HG03060 (cell line): ENCODE measurements around the gene DDA1.

Experiments used
- ATAC-seq: cut with Tn5 transposase; IDR thresholded peaks from one replicate; pipeline ENCODE4 v1.9.1; 2021; ENCODE audit warnings: low read depth, moderate number of reproducible peaks; ENCODE audit not compliant: unreplicated experiment

The DDA1 gene

DNA sequence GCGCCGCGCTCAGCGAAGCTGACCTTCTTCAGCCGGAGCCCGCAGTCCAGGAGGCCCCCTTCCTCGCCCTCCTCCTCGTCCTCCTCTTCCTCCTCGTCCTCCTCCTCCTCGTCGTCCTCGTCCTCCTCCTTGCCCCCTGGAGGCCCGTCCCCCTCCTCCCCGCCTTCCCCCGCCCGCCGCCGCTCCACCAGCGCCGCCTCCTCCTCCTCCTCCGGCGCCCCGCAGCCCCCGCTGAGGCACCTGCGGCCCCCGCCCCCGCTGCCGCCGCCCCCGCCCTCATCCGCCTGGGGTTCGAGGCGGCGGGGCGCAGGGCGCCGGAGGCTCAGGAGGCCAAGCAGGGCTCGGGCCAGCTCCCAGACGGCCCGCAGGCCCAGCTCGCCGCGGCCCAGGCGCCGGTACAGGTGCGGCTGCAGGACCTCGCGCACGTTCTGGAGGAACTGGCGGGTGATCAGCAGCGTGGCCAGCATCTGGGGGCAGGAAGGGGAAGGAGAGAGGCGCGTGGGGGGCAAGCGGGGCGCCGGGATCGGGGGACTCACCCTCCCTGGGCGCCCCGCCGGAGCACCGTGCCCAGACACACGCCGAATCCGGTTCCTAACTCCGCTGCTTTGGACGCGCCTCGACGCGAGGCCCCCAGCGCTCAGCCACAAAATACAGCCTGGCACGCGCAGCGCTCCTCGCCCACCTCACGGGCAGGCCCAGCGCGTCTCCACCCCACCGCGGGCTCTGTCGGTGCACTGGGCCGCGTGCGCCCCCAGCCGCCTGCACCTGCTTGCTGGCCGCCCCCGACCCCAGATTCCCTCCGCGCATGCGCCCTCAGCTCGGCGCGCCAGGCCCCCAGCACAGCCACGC is 19.4 kb downstream of the DDA1 start:
- ATAC-seq = no peak

DNA sequence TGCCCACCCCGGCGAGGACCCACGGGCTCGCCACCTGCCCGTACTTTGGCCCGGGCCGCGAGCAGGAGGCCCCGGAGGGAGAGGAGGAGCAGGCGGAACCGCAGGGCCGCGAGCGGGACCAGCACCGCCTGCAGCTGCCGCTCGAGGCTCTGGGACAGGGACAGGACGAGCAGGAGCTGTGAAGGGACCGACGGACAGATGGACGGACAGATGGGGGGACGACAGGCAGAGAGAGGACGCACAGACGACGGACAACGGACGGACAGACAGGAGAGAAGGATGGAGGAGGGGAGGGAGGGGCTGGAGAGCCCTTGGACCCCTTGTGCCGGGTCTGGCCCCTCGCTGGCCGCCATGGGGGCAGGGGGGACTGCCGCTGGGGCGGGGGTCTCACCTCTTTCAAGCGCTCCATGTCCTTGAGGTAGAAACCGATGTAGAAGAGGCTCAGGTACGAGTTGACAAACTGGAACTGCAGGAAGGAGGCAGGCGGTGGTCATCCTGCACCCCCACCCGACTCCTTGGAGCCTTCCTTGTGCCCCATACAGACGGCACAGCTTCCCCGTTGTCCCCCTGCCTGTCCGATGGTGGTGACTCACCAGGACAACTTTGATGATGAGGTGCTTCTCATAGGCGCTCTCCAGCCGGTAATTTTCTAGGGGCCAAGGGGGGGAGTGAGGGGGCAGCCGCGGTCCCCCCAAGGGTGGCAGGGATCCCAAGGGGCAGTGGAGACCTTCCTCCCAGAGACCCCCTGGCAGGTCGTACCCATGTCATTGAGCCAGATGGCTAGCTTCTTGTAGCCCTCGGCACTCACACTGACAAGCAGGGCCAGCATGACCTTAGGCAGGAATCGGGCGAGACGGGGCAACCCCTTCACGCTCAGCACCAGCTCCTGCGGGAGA is 20.3 kb downstream of the DDA1 start:
- ATAC-seq = no peak

DNA sequence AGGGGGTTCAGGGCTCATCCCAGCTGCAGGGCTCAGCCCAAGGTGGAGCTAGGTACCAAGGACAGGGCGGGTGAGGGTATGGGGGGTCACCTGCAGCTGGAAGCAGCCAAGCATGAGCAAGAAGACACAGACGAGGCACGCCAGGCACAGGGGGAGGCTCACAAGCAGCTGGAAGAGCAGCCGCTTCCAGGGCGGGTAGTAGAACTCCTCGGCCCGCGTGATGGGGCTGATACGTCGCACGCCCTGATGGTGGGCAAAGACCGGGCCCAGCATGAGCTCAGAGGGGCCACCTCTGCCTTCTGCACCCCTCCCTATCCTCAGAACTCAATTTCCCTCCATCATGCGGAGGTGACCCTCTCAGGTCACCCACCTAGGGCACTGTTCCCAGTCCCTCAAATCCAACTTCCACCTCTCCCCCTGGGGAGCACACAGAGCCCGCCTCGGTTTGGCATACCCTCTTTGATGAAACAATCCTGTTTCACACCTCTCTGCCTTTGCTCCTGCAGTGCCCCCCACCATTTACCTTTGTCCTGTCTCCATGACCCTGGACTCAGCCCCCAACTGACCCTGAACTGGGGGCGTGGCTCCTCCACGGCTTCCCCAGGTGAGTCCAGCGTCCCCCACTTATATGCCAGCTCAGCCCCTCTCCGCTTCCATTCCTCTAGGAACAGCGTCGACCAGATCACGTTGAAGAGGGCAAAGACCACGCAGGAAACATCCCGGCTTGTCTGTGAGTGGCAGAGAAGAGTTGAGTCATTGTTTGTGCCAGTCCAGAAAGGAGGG is 21.1 kb downstream of the DDA1 start:
- ATAC-seq = no peak

DNA sequence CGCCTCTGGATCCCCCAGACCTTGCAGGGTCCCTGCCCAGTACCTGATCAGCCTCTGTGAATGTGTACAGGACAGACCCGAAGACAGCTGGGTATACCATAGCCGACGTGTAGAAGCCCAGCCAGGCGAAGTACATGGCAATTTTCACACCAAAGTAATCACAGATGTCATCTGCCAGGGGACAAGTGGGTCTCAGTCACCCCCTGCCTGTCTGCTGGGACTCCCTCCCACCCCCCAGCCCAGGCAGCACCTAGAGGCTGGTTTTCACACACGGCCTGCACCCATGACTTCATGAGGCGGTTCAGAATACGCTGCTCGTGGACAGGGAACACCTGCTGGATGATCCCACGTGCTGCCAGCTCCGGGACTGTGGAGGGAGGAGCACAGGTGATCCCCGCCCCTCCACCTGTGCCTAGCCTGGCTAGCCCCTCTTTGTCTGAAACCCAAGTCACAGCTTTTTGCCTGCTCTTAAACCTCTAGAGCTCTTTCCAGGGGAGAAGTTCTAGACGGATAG is 21.7 kb downstream of the DDA1 start:
- no peak for ATAC-seq

DNA sequence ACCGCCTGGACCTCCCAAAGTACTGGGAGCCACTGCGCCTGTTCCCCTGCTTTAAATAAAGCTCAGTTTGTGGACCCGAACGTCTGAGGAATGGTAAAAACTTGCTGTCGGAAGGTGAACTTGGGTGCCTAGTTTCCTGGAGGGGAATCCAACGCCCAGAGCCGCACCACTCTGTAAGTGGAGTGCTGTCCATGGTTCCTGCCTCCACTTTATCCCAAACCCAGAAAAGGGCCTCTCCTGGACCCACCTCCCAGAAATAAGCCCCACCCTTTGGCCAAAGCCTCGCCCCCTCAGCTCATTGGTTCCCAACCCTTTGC is 23.0 kb downstream of the DDA1 start:
- ATAC-seq = no peak

DNA sequence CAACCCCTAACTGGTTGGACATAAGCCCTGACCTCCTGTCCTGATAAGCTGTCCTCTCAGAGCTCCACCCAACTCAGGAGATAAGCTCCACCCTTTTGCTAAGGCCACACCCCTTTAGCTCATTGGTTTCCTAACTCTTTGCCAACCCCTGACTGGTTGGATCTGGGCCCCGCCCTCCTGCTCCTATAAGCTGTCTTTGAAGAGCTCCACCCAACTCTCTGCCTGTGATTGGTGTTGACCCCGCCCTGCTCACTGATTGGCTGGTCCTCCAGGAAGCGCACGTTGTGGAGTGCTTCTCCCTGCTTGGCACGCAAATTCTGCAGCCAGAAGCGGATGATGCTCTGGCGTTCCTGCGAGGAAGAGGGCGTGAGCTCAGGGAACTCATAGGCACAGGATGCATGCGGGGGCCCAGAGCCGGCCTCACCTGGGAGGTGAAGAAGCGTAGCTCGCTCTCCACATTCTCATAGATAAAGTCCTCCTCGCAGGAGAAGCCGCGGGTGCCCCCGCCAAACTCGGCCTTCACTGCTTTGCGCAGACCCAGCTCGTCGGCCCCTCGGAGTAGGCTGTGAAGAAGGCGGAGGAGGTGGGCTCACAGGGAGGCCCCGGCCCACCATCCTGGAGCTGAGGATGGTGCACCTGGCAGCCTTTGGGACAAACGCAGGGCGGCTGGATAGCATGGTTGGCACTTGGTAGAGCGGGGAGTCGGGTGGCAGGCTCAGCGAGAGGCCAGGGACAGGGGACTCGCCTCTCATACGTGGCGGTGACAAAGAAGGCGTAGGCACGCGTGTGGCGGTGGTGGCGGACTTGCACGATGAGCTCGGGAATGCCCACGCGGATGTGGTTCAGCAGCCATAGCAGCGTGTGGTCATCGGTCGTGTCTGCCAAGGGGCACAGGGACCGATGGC is 23.6 kb downstream of the DDA1 start:
- no peak for ATAC-seq

DNA sequence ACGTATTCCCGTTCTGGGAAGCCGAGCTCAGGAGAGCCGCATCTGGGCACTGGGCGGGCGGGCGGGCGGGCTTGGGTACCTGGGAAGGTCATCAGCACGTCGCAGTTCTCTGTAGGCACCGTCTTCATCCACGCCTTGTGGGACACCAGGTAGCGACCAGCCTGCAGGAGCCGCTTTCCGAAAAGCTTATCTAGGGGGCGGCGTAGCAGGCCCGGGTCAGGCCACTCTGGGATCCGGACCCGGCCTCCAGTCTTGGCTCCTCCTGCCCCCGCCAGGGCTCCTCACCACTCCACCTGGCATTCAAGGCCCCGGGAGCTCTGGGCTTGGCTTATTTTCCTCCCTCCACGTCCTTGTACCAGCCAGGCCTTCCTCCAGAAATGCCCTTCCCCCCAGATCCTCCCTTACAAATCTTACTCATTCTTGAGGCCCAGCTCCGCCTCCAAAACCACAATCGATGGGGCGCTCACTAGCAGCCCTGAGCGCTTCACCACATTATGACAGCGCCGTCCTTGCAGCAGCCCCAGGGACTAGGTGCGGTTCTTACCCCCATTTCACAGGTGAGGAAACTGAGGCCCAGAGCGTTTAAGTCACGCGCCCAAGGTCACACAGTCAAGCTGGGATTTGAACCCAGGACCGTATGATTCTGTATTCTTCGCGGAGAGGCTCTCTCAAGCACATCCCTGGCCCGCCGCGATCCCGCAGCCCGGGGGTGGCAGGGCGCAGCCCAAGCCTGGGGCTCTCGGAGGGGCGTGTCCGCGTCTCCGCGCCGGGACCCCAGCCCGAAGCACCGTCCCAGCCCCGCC is 24.4 kb downstream of the DDA1 start:
- ATAC-seq = no peak

DNA sequence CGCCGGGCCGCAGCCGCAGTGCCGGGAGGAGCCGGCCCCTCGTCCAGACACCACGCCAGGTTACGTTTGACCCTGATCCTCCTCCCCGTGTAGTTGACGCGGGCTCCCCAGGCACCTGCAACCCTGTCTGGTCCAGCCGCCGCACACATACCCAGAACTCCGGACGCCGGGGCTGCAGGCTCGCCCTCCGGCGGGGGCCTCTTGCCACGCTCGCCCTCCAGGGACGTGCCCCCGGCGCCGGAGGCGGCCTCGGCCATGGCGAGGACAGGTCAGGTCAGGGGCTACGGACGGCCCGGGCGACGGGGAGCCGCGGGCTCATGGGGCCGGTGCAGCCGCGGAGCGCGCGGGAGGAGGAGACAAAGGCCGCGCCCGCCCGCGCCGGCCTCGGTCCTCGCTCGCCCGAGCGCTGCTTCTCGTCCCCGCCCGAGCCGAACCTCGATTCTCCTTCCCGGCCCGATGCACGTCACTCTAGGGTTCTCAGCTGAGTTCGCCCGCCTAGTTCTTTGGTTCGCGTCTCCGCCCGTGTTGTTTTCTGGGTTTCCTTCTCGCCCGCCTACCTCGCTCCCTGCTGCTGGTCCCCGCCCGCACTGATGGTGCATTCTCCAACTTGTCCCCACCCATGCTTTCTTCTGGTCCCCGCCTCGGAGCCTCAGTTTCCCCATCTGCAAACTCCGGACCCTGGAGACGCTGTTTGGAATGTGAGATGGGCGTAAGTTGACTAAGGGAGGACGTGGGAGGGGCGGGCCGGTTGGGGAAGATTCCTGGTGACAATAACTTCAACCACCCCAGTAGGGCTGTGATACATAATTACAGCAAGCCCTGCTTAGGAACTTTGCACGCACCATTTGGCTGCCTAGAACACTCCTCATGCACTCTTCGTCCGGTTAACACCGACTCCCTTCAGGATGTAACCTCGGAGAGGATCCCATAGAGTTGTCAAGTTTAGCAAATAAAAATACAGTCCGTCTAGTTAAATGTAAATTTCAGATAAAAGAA is 25.3 kb downstream of the DDA1 start, which contains the start of gene ANO8:
Gene ANO8, minus strand, starts transcription at position 442 of the 996 bp plus-strand sequence. Its CDS starts 185 bp downstream, at position 257.
- no peak for ATAC-seq

DNA sequence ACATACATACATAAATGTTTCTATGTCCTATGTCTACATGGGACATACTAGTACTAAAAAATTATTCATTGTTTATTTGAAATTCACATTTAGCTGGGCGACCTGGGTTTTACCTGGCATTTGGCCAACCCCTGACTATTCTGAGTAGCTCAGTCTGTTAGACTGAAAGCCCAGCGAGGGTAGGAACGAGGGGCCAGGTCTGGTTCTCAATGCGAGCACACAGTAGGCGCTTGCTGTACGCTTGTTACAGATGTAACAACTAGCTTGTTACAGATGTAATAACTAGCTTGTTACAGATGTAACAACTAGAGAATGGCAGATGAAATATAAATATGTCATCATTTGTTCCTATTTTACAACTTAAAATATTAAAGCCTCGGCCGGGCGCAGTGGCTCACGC is 26.2 kb downstream of the DDA1 start:
- ATAC-seq = no peak

DNA sequence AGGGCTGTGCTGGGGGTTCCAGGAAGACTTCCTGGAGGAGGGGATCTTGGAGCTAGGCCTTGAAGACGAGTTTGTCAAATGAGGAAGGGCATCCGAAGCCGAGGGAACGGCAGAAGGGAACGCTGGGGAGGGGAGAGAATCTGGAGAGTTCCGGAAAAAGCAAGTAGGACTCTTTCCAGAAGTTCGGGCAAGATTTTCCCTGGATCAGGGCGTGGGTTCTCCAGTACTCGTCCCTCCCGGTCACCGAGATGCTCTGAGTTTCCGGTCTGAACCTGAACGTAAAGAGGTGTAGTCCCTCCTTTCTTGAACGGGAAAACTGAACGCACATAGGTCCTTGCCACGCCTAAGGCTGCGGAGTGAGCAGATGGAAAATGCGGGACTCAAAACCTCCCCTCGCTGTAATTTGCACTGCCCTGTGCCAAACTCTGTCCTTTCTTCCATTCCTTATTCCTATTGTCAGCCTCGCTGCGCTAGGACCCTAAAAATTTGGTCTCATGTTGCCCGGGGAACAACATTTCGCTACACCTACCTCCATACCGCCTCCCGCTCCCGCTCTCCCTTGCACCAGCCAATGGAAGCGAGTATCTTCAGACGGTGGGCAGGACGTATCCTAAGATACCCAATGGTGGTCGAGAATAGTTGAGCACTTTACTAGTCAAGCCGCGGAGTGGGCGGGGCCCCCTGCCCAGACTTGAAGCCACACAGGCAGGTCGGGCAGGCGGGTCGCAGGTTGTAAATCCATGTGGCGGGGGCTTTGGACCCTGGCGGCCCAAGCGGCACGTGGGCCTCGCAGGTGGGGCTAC is 27.7 kb downstream of the DDA1 start, which contains the start of gene GTPBP3:
Gene GTPBP3, plus strand, starts transcription at position 682 of the 803 bp plus-strand sequence. Its CDS starts 59 bp downstream, at position 741.
- ATAC-seq = peak; percentile 63

DNA sequence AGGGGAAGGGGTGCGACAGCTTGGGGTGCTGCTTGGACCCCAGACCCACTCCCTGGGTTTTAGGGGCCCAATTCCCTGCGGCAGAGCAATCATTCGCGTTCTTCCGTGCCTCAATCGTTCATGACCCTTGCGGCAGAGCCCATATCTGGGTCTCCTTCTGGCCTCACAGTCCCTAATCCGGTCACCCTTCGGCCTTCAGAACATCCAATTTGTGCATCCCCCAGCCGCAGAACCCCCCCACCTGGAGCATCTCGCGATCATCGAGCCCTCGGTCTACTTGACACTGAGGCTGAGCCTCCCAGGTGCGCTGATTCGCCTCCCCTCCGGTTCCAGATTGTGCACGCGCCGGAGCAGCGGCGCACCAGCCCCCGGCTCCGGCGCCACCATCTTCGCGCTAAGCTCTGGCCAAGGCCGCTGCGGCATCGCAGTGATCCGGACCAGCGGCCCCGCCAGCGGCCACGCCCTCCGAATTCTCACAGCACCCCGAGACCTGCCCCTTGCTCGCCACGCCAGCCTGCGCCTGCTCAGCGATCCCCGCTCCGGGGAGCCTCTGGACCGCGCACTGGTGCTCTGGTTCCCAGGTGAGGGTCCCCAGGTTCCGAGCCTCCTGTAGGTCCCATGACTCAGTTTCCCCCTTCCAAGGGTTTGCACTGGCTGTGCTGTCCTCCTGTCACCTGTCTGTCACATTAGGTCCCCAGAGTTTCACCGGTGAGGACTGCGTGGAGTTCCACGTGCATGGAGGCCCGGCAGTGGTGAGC is 28.5 kb downstream of the DDA1 start:
- no peak for ATAC-seq

DNA sequence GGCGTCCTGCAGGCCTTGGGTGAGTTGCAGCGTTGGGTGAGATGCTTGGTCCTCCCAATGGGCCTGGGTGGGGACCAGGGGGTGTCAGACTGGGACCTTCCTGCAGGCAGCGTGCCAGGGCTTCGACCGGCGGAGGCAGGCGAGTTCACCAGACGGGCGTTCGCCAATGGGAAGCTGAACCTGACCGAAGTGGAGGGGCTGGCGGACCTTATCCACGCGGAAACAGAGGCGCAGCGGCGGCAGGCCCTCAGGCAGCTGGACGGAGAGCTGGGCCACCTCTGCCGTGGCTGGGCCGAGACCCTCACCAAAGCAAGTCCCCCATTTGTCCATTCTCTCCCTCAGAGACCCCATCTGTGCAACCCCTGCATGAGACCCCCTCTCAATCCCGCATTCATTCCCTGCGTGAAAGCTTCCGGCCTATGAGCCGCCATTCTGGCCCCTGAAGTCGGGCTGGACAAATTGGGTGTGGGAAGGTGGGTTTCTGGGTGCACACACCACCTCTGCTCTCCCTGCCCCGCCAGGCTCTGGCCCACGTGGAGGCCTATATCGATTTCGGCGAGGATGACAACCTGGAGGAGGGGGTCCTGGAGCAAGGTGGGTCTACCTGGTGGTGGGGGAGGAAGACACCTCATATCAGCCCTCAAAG is 29.2 kb downstream of the DDA1 start:
- no peak for ATAC-seq

DNA sequence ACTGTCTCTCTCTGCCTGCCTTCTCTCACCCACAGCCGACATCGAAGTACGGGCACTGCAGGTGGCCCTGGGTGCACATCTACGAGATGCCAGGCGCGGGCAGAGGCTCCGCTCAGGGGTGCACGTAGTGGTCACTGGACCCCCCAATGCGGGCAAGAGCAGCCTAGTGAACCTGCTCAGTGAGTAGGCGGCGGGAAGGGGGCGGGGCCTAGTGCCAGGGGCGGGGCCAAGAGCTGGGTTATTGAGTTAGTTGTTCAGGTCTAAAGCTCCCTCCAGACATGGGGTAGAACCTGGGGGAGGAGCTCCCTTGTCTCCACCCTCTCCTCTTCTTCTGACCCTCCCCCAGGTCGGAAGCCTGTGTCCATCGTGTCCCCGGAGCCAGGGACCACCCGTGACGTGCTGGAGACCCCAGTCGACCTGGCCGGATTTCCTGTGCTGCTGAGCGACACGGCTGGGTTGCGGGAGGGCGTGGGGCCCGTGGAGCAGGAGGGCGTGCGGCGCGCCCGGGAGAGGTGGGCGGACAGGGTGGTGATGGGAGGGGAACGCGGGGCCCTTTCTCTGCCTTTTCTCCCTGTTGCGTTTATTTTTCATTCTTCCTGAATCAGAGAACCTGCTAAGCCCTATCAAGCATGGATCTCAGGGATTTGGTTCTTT is 29.9 kb downstream of the DDA1 start:
- ATAC-seq = no peak

DNA sequence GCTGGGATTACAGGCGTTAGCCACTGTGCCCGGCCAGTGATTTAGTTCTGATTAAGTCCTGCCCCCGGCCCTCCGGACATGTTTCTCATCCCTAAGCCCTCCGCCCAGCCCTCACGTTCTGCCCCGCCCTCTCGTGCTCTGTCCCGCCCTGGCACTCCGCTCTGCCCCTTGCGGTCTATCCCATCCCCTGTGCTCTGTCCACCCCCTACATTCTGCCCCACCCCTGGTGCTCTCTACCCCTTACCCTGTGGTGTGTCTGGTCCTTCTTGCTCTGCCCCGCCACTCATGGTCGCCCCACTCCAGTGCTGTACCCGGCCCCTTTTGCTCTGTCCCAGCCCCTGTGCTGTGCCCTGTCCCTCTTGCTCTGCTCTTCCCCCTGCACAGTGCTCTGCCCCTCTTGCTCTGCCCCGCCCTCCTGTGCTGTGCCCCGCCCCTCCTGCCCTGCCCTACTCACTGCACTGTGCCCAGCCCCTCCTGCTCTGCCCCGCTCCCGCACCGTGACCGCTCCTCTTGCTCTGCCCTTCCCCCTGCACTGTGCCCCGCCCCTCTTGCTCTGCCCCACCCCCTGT is 31.0 kb downstream of the DDA1 start:
- ATAC-seq = no peak
